ENCODE measurements around the gene ISY1. TPM values are rescaled to one million over a fixed set of nuclear protein-coding genes. Genes with fewer than 3 reads are reported as not detected.
A peak's percentile ranks its signal among the peaks of the same experiment; 100 is the strongest.
"Not testable (repeated sequence)": the region's sequence is repeated elsewhere in the genome, so short reads cannot be mapped to it uniquely, and the experiment has no call there.

ISY1 gene
- total and polyA plus RNA-seq, 3 experiments from 2014 or later = 84.6 to 94.7 (median 91.6) TPM

DNA sequence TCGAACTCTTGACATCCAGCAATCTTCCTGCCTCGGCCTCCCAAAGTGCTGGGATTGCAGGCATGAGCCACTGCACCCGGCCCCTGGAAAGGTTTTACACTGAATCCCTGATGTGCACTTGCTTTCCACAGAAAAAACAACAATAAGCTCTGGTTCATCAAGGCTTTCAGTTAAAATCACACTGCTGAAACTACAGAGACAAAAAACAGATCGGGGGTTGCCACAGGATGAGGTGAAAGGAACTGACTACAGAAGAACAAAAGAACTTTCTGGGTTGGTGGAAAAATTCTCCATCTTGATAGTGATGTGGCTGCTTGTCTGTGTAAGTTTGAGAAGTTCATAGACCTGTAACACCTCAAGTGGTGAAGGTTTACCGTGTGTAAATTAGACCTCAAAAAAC, 42.1 kb downstream of the ISY1 start:
- peaks cover 59% of the 10 kb centered on the region for H3K4me1 ChIP-seq (ENCODE audit: insufficient read depth, low read length)
- Mint-ChIP-seq H3K36me3 (peaks cover 0 to 55% (median 7%) of the 10 kb centered on the region in 3 donors), H3K4me1 (peaks cover 68 to 79% (median 75%) of the 10 kb centered on the region in 3 donors)

DNA sequence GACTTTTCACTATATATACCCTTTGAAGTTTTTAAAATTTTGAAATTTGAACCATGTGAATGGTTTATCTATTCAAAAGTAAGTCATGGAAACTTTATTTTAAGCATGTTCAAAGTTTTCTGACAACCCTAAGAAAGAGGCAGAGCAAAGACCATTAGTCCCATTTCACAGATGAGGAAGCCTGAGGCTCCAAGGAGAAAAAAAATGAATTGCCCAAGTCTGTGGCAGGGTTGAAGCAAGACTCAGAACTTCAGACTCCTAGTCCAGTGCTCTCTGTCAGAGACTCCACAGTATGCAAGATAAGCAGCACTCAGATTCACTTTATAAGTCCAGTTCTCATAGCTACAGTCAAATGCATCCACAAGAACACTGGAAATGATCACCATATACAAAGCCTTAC, 43.7 kb downstream of the ISY1 start:
- Histone ChIP-seq H3K4me3 (ENCODE audit: low read length) (peak overlapping the region; percentile 93), H3K9me3 (ENCODE audit: low read length) (no peaks in the 10 kb centered on the region), H3K36me3 (ENCODE audit: insufficient read depth, low read length) (peaks cover 12% of the 10 kb centered on the region), H3K27me3 (ENCODE audit: insufficient read depth, low read length, poor library complexity, severe bottlenecking) (no peaks in the 10 kb centered on the region), H3K27ac (ENCODE audit: low read depth, low read length) (no peak overlapping the region), H3K4me1 (ENCODE audit: insufficient read depth, low read length) (peaks cover 69% of the 10 kb centered on the region)
- Mint-ChIP-seq H3K27me3 (no peaks in the 10 kb centered on the region), H3K27ac (peak overlapping the region in 7 of 8 donors; percentile 81 to 98 (median 98)), H3K9me3 (no peaks in the 10 kb centered on the region), H3K36me3 (peaks cover 0 to 65% (median 7%) of the 10 kb centered on the region in 3 donors), H3K4me1 (peaks cover 62 to 78% (median 69%) of the 10 kb centered on the region in 3 donors), H3K4me3 (peak overlapping the region in 3 of 7 donors; percentile 48 to 95 (median 61))
- POLR2A ChIA-PET = interaction anchor here (1.1 kb wide), 1 partner anchor 45 kb away, joined by 3 read pairs; no protein-coding TSS in a partner anchor
- no peak for DNase-seq
- CTCF ChIA-PET = interaction anchor here (1.2 to 10.1 kb wide), 4 partner anchors 45 to 101 kb away, joined by 3 to 77 read pairs (median 4); no protein-coding TSS in a partner anchor

More for the DNA sequence above, 42.1 kb downstream of the ISY1 start:
- Histone ChIP-seq H3K36me3 (ENCODE audit: insufficient read depth, low read length) (peaks cover 12% of the 10 kb centered on the region), H3K9me3 (ENCODE audit: low read length) (no peaks in the 10 kb centered on the region), H3K4me3 (ENCODE audit: low read length) (peak overlapping the region; percentile 93), H3K27ac (ENCODE audit: low read depth, low read length) (peak overlapping the region; percentile 60), H3K27me3 (ENCODE audit: insufficient read depth, low read length, poor library complexity, severe bottlenecking) (no peaks in the 10 kb centered on the region)
- ChIA-PET POLR2A (interaction anchor here (1.3 to 3.3 kb wide), 4 partner anchors 16 to 103 kb away, joined by 3 to 16 read pairs (median 8); no protein-coding TSS in a partner anchor), CTCF (interaction anchor here (0.9 to 10.1 kb wide), 9 partner anchors 10 to 148 kb away, joined by 3 to 77 read pairs (median 4); no protein-coding TSS in a partner anchor)
- Mint-ChIP-seq H3K27ac (peak overlapping the region; percentile 86 to 98 (median 96)), H3K27me3 (no peaks in the 10 kb centered on the region), H3K9me3 (no peaks in the 10 kb centered on the region), H3K4me3 (peak overlapping the region; percentile 83 to 95 (median 90))
- DNase-seq = peak; percentile 13 to 91 (median 63)

DNA sequence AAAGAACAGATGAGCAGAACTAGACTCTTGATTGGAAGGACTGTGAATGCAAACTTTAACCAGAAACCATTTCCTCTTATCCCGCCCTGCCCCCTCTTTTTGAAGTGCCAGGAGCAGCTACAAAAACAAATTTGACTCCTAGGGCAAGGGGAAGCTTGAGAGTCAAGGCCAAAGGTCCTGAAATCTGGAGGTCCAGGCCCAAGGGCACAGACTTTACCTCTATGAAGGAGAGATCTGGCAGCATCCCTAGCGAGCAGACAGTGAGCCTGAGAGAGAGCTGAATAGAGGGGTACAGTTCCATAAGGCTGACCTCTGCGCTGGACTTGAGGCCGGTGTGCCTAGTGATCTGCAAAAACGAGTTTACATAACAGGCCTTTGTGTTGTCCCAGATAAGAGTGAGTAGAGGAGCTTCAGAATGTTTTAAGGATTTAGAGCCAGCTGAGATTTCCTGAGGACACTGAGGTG, 44.3 kb downstream of the ISY1 start:
- peak in 1 of 5 donors; percentile 66 for DNase-seq
- H3K4me1 Mint-ChIP-seq = peaks cover 62 to 78% (median 71%) of the 10 kb centered on the region in 3 donors
- H3K4me3 Mint-ChIP-seq = peak overlapping the region; percentile 51 to 76 (median 69)
- Histone ChIP-seq H3K27ac (ENCODE audit: low read depth, low read length) (no peak overlapping the region), H3K4me1 (ENCODE audit: insufficient read depth, low read length) (peaks cover 75% of the 10 kb centered on the region), H3K27me3 (ENCODE audit: insufficient read depth, low read length, poor library complexity, severe bottlenecking) (no peaks in the 10 kb centered on the region), H3K4me3 (ENCODE audit: low read length) (peak overlapping the region; percentile 58), H3K36me3 (ENCODE audit: insufficient read depth, low read length) (peaks cover 12% of the 10 kb centered on the region), H3K9me3 (ENCODE audit: low read length) (no peaks in the 10 kb centered on the region)
- H3K9me3 Mint-ChIP-seq = no peaks in the 10 kb centered on the region
- ChIA-PET POLR2A (interaction anchor here (0.5 to 1.1 kb wide), 2 partner anchors 45 to 143 kb away, joined by 3 read pairs; no protein-coding TSS in a partner anchor), CTCF (interaction anchor here (1.3 to 10.1 kb wide), 3 partner anchors 45 to 100 kb away, joined by 3 to 77 read pairs (median 5); no protein-coding TSS in a partner anchor)
- H3K27me3 Mint-ChIP-seq = no peaks in the 10 kb centered on the region
- peak overlapping the region; percentile 68 to 98 (median 90) for H3K27ac Mint-ChIP-seq
- H3K36me3 Mint-ChIP-seq = peaks cover 0 to 68% (median 7%) of the 10 kb centered on the region in 3 donors

DNA sequence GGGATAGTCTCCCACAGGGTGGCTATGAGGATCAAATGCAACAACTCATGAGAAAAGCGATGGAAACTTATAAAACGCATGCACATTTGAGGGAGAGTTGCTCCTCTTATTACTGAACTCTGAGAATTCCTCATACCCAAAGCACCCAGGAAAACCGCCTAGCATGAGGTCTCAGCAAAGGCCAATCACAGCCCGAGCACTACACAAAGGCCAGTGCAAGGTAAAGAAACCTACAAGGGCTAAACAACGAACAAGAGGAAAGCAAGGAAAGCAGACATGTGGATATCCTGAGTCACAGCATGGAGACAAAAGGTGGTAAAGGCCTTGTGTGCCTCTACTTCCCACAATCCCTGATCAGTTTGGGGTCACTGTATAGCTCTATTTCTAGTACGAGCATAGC, 46.4 kb downstream of the ISY1 start:
- peak overlapping the region; percentile 10 for H3K4me3 ChIP-seq (ENCODE audit: low read length)
- peaks cover 12% of the 10 kb centered on the region for H3K36me3 ChIP-seq (ENCODE audit: insufficient read depth, low read length)
- Mint-ChIP-seq H3K4me3 (peak overlapping the region in 1 of 7 donors; percentile 9), H3K4me1 (peaks cover 63 to 80% (median 74%) of the 10 kb centered on the region in 3 donors), H3K27ac (peak overlapping the region in 5 of 8 donors; percentile 19 to 77 (median 66)), H3K36me3 (peaks cover 0 to 74% (median 12%) of the 10 kb centered on the region in 3 donors), H3K9me3 (no peaks in the 10 kb centered on the region), H3K27me3 (no peaks in the 10 kb centered on the region)
- CTCF ChIA-PET = interaction anchor here (1.3 to 10.1 kb wide), 2 partner anchors 20 to 62 kb away, joined by 3 to 77 read pairs; no protein-coding TSS in a partner anchor
- H3K27me3 ChIP-seq (ENCODE audit: insufficient read depth, low read length, poor library complexity, severe bottlenecking) = no peaks in the 10 kb centered on the region
- no peak for DNase-seq
- H3K9me3 ChIP-seq (ENCODE audit: low read length) = no peaks in the 10 kb centered on the region
- peaks cover 83% of the 10 kb centered on the region for H3K4me1 ChIP-seq (ENCODE audit: insufficient read depth, low read length)
- no peak overlapping the region for H3K27ac ChIP-seq (ENCODE audit: low read depth, low read length)
- POLR2A ChIA-PET = no interaction called here

DNA sequence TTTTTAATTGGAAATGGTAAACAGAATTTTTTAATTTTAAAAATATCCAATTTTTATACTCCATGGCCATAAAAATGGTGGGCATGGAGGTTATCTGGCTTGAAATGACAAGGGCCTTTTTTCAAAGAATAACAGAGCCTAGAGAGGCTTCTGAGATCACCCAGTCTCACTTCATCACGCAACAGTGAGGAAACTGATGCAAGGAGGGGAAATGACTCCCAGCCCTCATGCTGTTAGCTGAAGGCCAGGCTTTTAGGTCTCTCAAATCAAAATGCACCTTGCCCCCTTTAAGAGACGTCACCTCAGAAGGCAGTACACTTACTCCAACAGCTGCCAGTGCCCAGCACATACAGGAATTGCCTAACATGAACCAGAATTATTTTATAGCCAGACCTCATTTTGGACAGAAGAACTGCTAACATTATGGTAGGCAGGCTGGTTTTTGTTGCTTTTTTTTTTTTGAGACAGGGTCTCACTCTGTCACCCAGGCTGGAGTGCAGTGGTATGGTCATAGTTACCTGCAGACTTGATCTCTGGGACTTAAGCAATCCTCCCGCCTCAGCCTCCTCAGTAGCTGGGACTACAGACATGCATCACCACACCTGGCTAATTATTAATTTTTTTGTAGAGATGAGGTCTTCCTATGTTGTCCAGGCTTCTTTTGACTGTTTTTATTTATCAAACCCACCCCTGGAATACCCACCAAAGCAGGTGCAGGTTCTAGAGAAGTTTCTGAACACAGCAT, 48.4 kb downstream of the ISY1 start:
- Histone ChIP-seq H3K4me1 (ENCODE audit: insufficient read depth, low read length) (peaks cover 79% of the 10 kb centered on the region), H3K36me3 (ENCODE audit: insufficient read depth, low read length) (peaks cover 11% of the 10 kb centered on the region), H3K27ac (ENCODE audit: low read depth, low read length) (no peak overlapping the region), H3K27me3 (ENCODE audit: insufficient read depth, low read length, poor library complexity, severe bottlenecking) (no peaks in the 10 kb centered on the region), H3K9me3 (ENCODE audit: low read length) (no peaks in the 10 kb centered on the region), H3K4me3 (ENCODE audit: low read length) (no peak overlapping the region)
- peaks cover 0 to 74% (median 7%) of the 10 kb centered on the region in 3 donors for H3K36me3 Mint-ChIP-seq
- ChIA-PET POLR2A (interaction anchor here (0.8 to 1.2 kb wide), 2 partner anchors 9 to 85 kb away, joined by 3 to 5 read pairs; partner anchors contain the start of gene RAB43), CTCF (interaction anchor here (1.3 kb wide), 1 partner anchor 142 kb away, joined by 3 read pairs; no protein-coding TSS in a partner anchor)
- peaks cover 52 to 74% (median 70%) of the 10 kb centered on the region in 3 donors for H3K4me1 Mint-ChIP-seq
- DNase-seq = peak in 1 of 5 donors; percentile 46
- no peaks in the 10 kb centered on the region for H3K27me3 Mint-ChIP-seq
- H3K27ac Mint-ChIP-seq = peak overlapping the region in 2 of 8 donors; percentile 49 to 56
- H3K4me3 Mint-ChIP-seq = no peak overlapping the region
- no peaks in the 10 kb centered on the region for H3K9me3 Mint-ChIP-seq

DNA sequence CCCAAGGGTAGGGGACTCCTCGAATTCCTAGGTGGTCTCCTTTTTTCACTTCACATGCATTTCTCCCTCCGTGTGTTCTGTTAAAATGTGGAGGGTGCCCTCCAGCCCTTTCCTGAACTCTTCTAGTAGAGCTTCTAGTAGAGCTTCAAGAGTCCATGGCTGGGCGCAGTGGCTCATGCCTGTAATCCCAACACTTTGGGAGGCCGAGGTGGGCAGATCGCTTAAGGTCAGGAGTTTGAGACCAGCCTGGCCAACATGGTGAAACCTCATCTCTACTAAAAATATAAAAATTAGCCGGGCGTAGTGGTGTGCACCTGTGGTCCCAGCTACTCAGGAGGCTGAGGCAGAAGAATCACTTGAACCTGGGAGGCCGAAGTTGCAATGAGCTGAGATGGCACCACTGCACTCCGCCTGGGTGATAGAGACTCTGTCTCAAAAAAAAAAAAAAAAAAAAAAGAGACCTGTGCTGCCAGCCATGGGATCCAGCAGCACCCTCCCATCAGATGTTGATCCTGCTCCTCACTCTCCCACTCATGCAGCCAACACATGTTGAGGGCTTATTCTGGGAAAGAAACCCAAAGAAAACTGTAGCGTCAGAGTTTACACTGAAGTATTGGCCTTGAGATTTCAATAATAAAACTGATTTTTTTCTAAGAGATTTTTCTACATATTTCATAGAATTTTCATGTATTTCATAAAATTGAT, 49.6 kb downstream of the ISY1 start:
- Histone ChIP-seq H3K36me3 (ENCODE audit: insufficient read depth, low read length) (peaks cover 12% of the 10 kb centered on the region), H3K4me1 (ENCODE audit: insufficient read depth, low read length) (peaks cover 78% of the 10 kb centered on the region)
- Mint-ChIP-seq H3K27ac (peak overlapping the region in 3 of 8 donors; percentile 11 to 47 (median 29)), H3K36me3 (peaks cover 0 to 76% (median 5%) of the 10 kb centered on the region in 3 donors), H3K4me1 (peaks cover 51 to 74% (median 61%) of the 10 kb centered on the region in 3 donors), H3K4me3 (peak overlapping the region in 1 of 7 donors; percentile 66)
- H3K27me3 ChIP-seq (ENCODE audit: insufficient read depth, low read length, poor library complexity, severe bottlenecking); H3K27me3 Mint-ChIP-seq; DNase-seq; H3K9me3 ChIP-seq (ENCODE audit: low read length); H3K4me3 ChIP-seq (ENCODE audit: low read length); H3K9me3 Mint-ChIP-seq; H3K27ac ChIP-seq (ENCODE audit: low read depth, low read length): not testable (repeated sequence)
- ChIA-PET POLR2A (interaction anchor here (1.2 kb wide), 1 partner anchor 10 kb away, joined by 5 read pairs; the partner anchor contains the start of gene RAB43), CTCF (interaction anchor here (1.3 kb wide), 1 partner anchor 141 kb away, joined by 3 read pairs; no protein-coding TSS in a partner anchor)

DNA sequence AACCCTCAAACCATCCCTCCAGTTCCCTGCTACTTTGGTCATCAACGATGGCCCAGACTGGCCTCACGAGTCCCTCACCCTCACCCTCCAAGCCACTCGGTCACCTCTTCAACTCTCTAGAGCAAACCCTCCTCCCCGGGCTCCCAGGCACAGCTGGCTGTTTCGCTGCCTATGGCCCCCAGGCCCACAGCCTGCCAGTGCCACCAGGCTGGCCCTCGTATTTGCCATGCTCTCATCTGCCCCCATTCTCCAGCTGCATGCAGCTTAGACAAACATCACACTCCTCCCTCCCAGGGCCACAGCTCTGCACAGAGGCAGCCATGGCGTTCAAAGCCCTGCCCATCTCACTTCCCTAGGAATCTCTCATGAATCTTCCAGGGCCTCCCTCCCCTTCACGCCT, 53.1 kb downstream of the ISY1 start:
- H3K27ac ChIP-seq (ENCODE audit: low read depth, low read length) = no peak overlapping the region
- H3K9me3 ChIP-seq (ENCODE audit: low read length) = no peaks in the 10 kb centered on the region
- no peak overlapping the region for H3K4me3 ChIP-seq (ENCODE audit: low read length)
- no peak for DNase-seq
- ChIA-PET POLR2A (interaction anchor here (1.0 kb wide), 1 partner anchor 13 kb away, joined by 3 read pairs; no protein-coding TSS in a partner anchor), CTCF (interaction anchor here (1.3 to 2.1 kb wide), 2 partner anchors 54 kb away, joined by 4 to 9 read pairs; no protein-coding TSS in a partner anchor)
- Mint-ChIP-seq H3K36me3 (peaks cover 0 to 68% (median 5%) of the 10 kb centered on the region in 3 donors), H3K9me3 (no peaks in the 10 kb centered on the region), H3K27me3 (no peaks in the 10 kb centered on the region), H3K4me1 (peaks cover 51 to 75% (median 57%) of the 10 kb centered on the region in 3 donors), H3K4me3 (no peak overlapping the region), H3K27ac (peak overlapping the region in 5 of 8 donors; percentile 29 to 91 (median 54))
- no peaks in the 10 kb centered on the region for H3K27me3 ChIP-seq (ENCODE audit: insufficient read depth, low read length, poor library complexity, severe bottlenecking)
- H3K4me1 ChIP-seq (ENCODE audit: insufficient read depth, low read length) = peaks cover 81% of the 10 kb centered on the region
- H3K36me3 ChIP-seq (ENCODE audit: insufficient read depth, low read length) = peaks cover 9% of the 10 kb centered on the region
